Retina (tissue), 1 donor: ENCODE results near the gene ADGRL4.
"Not testable (repeated sequence)": the region's sequence is repeated elsewhere in the genome, so short reads cannot be mapped to it uniquely, and the experiment has no call there.

ENCODE experiments used
- DNase-seq: peaks from one replicate; pipeline ENCODE4 v3.0.0-alpha.2; 2016

ADGRL4 gene

GRCh38 chr1:79006564-79006963 is at the start of gene ADGRL4:
Gene ADGRL4 (minus strand): TSS chr1:79006730. CDS start chr1:79006654, 76 bp downstream.
- DNase-seq = peak; percentile 50

- no peak for DNase-seq
Observed at GRCh38 chr1:79055856-79056255, 49.3 kb upstream of the ADGRL4 start.

GRCh38 chr1:79052829-79053449 is 46.4 kb upstream of the ADGRL4 start:
- DNase-seq = no peak

GRCh38 chr1:79044974-79045650 is 38.6 kb upstream of the ADGRL4 start:
- no peak for DNase-seq

GRCh38 chr1:79043506-79043905 is 37.0 kb upstream of the ADGRL4 start:
- DNase-seq = no peak

- DNase-seq = no peak
Observed at GRCh38 chr1:79042539-79042938, 36.0 kb upstream of the ADGRL4 start.

- no peak for DNase-seq
Observed at GRCh38 chr1:79042117-79042516, 35.6 kb upstream of the ADGRL4 start.

- DNase-seq = no peak
Observed at GRCh38 chr1:79041666-79042065, 35.1 kb upstream of the ADGRL4 start.

GRCh38 chr1:79040424-79041082 is 34.0 kb upstream of the ADGRL4 start:
- DNase-seq = no peak

GRCh38 chr1:79037085-79037484 is 30.6 kb upstream of the ADGRL4 start:
- no peak for DNase-seq

- no peak for DNase-seq
Observed at GRCh38 chr1:79012500-79012899, 6.0 kb upstream of the ADGRL4 start.

- no peak for DNase-seq
Observed at GRCh38 chr1:79010589-79010988, 4.1 kb upstream of the ADGRL4 start.

GRCh38 chr1:79005945-79006344 is 585 bp downstream of the ADGRL4 start:
- no peak for DNase-seq

- no peak for DNase-seq
Observed at GRCh38 chr1:79004916-79005315, 1.6 kb downstream of the ADGRL4 start.

GRCh38 chr1:78996791-78997190 is 9.7 kb downstream of the ADGRL4 start:
- DNase-seq = no peak

- no peak for DNase-seq
Observed at GRCh38 chr1:78987042-78987441, 19.5 kb downstream of the ADGRL4 start.

- DNase-seq = no peak
Observed at GRCh38 chr1:78980511-78980910, 26.0 kb downstream of the ADGRL4 start.

- no peak for DNase-seq
Observed at GRCh38 chr1:78972723-78973122, 33.8 kb downstream of the ADGRL4 start.

- not testable (repeated sequence) for DNase-seq
Observed at GRCh38 chr1:78967091-78967490, 39.4 kb downstream of the ADGRL4 start.

GRCh38 chr1:78958711-78959110 is 47.8 kb downstream of the ADGRL4 start:
- DNase-seq = no peak

- no peak for DNase-seq
Observed at GRCh38 chr1:78950826-78951225, 55.7 kb downstream of the ADGRL4 start.

GRCh38 chr1:78949227-78949626 is 57.3 kb downstream of the ADGRL4 start:
- DNase-seq = no peak

GRCh38 chr1:78919150-78919549 is 87.4 kb downstream of the ADGRL4 start:
- DNase-seq = no peak

- DNase-seq = no peak
Observed at GRCh38 chr1:78918157-78918556, 88.4 kb downstream of the ADGRL4 start.
